Medulla oblongata (tissue), 1 donor: ENCODE results near the gene OXER1.

Experiments used
- DNase-seq: peaks from one replicate; pipeline ENCODE4 v3.0.0-alpha.2; 2015; ENCODE audit errors: extremely low spot score

The OXER1 gene

DNA sequence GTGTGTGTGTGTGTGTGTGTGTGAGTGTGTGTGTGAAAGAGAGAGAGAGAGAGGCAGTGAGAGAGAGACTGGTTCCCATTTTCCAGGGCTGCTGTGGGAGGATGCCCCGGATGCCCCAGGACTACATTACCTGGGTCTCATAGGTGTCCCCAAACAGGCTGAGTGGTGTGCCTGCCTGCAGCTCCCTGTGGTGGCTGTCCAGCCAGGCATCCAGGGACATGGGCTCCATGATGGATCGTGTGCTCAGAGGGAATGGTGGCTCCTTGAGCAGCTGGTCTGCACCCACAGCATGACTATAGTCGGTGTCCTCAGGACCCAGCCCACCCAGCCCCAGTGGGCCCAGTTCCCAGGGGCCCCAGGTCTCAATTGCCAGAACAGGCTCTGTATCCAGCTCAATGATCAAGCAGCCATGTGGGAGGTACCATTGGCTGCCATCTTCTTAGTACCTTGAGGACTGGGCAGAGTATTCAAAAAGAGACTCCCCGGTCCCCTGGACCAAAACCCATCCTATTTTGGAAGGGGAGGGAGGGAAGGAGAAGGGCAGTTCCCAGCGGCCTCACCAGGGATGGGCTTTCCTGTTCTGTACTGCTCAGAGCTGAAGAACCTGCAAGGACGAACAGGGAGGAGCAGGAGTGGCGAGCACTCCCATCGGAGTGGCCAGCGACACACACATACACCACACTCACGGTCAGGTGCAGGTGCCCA, 5.8 kb upstream of the OXER1 start:
- no peak for DNase-seq

DNA sequence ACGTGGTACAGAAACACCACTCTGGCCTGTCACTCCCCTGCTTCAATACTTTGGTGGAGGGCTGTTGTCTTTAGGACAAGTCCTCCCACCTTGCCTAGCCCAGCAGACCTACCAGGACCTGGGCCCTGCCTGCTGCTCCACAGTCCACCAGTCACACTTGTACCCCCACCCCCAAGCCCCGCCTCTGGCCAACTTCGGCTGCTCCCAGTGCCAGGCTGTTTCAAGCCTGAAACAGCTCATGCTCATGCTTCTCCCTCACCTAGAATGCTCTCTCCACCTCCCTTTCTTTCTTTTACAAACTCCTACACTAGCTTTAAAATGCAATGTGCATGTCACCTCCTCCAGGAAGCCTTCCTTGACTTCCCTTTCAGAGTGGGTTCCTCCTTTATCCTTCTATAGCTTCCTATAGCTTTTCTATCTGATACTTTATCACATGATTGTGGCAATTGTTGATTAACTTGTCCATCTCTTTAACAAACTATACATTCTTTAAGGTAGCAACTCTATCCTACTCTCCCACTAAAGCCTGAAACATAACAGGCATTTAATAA, 4.8 kb upstream of the OXER1 start:
- DNase-seq, result no peak

- no peak for DNase-seq
Measured at GRCh38 chr2:42767899-42768705, 4.2 kb upstream of the OXER1 start.

- DNase-seq, result no peak
Measured at GRCh38 chr2:42767080-42767898, 3.4 kb upstream of the OXER1 start.

- no peak for DNase-seq
Measured at GRCh38 chr2:42765686-42766085, 1.8 kb upstream of the OXER1 start.

- no peak for DNase-seq
Measured at GRCh38 chr2:42764901-42765300, 966 bp upstream of the OXER1 start.

GRCh38 chr2:42762823-42763804, 821 bp downstream of the OXER1 start:
- no peak for DNase-seq

- DNase-seq, result no peak
Measured at GRCh38 chr2:42762155-42762554, 1.8 kb downstream of the OXER1 start.

DNA sequence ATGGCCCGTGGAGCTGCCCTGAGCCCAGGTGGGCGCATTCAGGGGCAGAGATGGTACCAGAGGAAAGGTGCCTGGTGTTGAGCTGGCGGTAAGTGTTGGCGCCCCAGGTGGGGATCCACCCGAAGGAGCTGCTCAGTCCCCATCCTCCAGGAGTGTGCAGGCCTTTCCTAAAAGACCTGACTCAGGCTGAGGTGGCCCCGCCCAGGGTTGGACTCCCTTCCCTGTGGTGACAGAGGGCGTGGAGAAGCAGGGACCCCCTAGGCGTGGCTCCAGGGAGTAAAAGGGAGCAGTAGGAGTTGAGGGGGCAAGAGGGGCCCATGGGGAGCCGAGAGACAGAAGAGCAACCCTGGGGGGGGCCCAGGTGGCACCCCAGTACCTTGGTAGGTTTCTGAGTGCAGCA, 2.4 kb downstream of the OXER1 start:
- DNase-seq, result no peak

DNA sequence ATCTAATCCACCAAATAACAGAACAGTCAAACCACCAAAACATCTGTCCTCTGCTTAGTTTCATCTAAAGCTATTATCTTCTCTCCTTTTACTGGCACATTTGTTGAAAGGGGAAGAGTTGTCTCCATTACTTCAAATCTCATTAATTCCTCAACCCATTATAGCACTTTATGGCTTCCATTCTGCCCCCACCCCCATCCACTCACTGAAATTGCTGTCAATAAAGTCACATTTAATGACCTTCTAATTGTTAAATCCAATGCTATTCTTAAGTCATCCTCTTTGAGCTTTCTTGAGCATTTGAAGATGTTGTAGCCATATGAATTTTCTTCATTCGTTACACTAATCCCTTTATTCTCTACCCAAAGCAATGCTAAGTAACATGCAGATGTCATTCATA, 5.2 kb downstream of the OXER1 start:
- no peak for DNase-seq

GRCh38 chr2:42757981-42758740, 5.8 kb downstream of the OXER1 start:
- no peak for DNase-seq

DNA sequence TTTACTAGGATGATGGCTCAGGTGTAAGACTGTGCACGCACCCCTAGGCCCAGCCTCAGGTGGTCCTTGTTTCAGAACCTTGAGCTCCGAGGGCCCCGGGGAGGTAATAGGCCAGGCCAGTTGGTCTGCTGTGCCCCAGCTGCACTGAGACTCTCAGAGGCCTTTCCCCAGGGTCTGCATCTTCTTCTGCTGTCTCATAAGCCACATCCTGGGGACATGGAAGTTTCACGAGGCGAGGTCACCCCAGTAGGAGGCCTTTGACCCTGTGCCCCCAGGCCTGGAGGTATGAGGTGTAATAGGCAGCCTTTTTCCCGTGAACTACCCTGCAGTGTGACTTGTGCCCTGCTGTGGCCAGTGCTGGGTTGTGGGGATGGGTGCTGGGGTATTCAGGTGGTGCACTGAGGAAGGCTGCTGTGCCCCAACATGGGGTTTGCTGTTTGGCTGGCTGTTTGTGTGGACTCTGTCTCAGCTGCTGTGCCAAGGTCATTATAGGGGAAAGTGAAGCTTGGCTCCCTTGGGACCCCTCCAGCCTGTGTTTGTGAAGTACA, 6.9 kb downstream of the OXER1 start:
- no peak for DNase-seq

DNA sequence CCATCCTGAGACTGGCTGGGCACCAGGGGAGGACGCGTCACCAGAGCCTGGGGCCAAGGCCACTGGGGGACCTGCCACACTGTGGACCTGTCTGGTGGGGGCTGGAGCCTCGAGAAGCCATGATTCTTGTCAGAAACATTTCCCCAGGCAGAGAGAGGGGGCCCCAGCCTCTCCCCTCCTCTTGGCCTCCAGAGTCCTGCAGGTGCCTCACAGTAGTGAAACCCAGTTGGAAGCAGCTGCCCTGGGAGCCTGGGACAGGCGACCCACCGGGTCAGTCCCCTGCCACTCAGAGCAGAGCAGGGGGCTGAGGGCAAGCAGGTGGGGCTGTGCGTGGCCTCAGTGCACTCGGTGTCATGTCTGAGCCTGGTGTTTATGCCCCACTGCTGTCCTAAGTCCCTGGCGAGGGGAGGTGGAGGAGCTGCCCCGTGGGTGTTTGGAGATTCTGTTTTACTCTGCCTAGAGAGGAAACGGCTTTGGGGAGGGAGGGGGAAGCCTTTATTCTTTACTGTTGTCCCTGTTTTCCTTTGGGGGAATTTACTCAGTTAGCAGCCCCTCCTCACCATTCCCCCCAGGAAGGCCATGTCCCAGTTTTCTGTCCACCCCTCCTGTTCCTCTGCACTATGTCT, 7.7 kb downstream of the OXER1 start:
- DNase-seq, result no peak

- DNase-seq, result peak; percentile 67
Measured at GRCh38 chr2:42755191-42755880, 8.6 kb downstream of the OXER1 start.

DNA sequence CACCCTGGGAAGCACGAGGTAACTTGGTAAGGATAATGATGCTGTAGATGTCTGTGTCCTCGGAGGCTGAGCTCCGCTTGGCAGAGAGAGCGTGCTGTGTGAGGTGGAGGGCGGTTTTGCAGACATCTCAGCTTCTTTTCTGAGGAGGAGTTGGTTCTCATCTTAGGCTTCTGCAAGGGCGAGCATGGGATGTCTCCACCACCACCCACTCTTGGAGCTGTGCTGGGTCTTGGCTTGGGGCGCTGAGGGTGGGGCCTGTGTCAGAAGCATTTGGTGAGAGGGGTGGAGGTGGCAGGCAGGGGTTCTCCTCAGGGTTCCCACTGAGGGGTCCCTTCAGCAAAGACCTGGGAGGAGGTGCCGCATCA, 9.2 kb downstream of the OXER1 start:
- no peak for DNase-seq

GRCh38 chr2:42754021-42754775, 9.7 kb downstream of the OXER1 start:
- DNase-seq, result peak; percentile 68

GRCh38 chr2:42752816-42753813, 10.8 kb downstream of the OXER1 start:
- peak; percentile 29 for DNase-seq
